Neural progenitor cell (in vitro differentiated cells): ENCODE data around the gene ANAPC16.

Experiments
- EZH2 ChIP-seq: fragments of 200-600 bp; sonication (generic); IDR thresholded peaks from 2 replicates; pipeline ENCODE4 v1.6.1; 2017; ENCODE audit warnings: antibody characterized with exemption, mild to moderate bottlenecking, moderate library complexity
- EZH2phosphoT487 ChIP-seq: fragments of 200-600 bp; sonication (generic); IDR thresholded peaks from 2 replicates; pipeline ENCODE4 v1.6.1; 2017; ENCODE audit warnings: antibody characterized with exemption
- TF ChIP-seq, protein P1 (sequence below): fragments of 200-600 bp; sonication (generic); IDR thresholded peaks from 2 replicates; pipeline ENCODE4 v1.5.1; 2017; ENCODE audit warnings: antibody characterized with exemption, mild to moderate bottlenecking

DNA sequence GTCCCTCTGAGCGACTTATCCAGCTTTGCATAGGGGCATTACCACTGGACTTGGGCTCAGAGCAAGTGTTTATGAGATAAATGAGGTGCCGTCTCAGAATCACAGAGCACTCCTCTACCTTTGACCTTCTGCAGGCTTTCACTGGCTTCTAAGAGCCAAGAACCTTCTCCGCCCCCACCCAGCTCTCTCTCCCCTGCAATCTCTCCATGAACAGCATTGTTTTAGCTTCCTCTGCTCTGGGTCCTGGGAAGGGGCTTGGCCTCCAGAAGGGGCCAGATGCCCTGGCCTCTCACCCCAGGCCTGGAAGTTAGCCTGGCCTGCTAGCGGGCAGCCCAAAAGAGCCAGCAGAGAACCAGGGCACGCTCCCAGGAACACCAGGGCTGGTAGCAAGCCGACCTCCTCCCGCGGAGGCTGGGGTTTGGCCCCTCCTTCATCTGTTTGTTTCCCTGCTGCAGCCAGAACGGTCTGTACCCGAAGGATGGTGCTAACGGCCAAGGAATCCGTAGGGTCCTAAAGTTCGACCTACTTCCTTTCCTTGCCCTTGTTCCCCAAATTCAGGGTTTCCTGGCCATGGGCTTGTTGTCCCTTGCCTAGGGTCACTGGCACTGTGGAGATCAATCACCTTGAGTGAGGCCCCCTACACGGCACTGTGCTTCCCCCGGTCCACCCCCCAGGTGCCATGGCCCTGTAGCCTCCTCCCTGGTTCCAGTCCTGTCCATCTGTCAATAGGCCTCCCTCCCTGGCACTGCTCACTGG is 39.2 kb downstream of the ANAPC16 start:
- TF ChIP-seq, protein P1, sequence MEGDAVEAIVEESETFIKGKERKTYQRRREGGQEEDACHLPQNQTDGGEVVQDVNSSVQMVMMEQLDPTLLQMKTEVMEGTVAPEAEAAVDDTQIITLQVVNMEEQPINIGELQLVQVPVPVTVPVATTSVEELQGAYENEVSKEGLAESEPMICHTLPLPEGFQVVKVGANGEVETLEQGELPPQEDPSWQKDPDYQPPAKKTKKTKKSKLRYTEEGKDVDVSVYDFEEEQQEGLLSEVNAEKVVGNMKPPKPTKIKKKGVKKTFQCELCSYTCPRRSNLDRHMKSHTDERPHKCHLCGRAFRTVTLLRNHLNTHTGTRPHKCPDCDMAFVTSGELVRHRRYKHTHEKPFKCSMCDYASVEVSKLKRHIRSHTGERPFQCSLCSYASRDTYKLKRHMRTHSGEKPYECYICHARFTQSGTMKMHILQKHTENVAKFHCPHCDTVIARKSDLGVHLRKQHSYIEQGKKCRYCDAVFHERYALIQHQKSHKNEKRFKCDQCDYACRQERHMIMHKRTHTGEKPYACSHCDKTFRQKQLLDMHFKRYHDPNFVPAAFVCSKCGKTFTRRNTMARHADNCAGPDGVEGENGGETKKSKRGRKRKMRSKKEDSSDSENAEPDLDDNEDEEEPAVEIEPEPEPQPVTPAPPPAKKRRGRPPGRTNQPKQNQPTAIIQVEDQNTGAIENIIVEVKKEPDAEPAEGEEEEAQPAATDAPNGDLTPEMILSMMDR = no peak
- TF ChIP-seq EZH2 (no peak), EZH2phosphoT487 (no peak)
